B cell (primary cell): ENCODE data around the gene CD36. TPM values are rescaled to one million over a fixed set of nuclear protein-coding genes. Genes with fewer than 3 reads are reported as not detected.

Source experiments
- ATAC-seq: fragments of 200-7000 bp; cut with Tn5 transposase; one replicate; pipeline ENCODE4 v1.10.0; 2021; ENCODE audit warnings: low read depth, mild to moderate bottlenecking, moderate number of reproducible peaks, moderate library complexity
- CTCF ChIA-PET: fragments of 350-600 bp; sonication (Branson Sonifier 250); formaldehyde crosslinking; loops from one replicate; lab custom pipeline; 2021; ENCODE audit warnings: antibody characterized with exemption, inconsistent platforms; lab: Charles Lee
- POLR2A ChIA-PET: fragments of 350-600 bp; sonication (Branson Sonifier 250); formaldehyde crosslinking; loops from one replicate; lab custom pipeline; 2021; ENCODE audit warnings: antibody characterized with exemption; lab: Charles Lee
- DNase-seq: peaks from one replicate; pipeline ENCODE4 v3.0.0; 2013
- H2AFZ ChIP-seq: 2 replicates; pipeline ENCODE4 v1.6.1; 2012; ENCODE audit warnings: mild to moderate bottlenecking, low read depth, low read length; ENCODE audit not compliant: insufficient read depth, poor library complexity, severe bottlenecking
- H3K27ac ChIP-seq, 2 donors: 1 replicate in 1 of 2; 2 replicates in 1 of 2; pipeline ENCODE4 v1.5.1; 2012 to 2013; ENCODE audit warnings: low read length in 2 of 2, mild to moderate bottlenecking in 2 of 2, moderate library complexity in 1 of 2
- H3K27me3 ChIP-seq, 4 experiments: fragments of 200-600 bp in 1 of 4; sonication (generic) in 1 of 4; replicated peaks in 1 of 4; 1 replicate in 2 of 4; 2 replicates in 2 of 4; pipeline versions ENCODE4 v1.6.1 to v1.7.0; 2013 to 2016; ENCODE audit warnings: low read length in 3 of 4, mild to moderate bottlenecking in 2 of 4, mixed read lengths in 1 of 4, moderate library complexity in 1 of 4; ENCODE audit not compliant: insufficient read depth in 4 of 4, control insufficient read depth in 3 of 4; ENCODE audit errors: control extremely low read depth in 1 of 4
- H3K36me3 ChIP-seq, 2 experiments: replicated peaks in 1 of 2; 1 replicate in 1 of 2; 2 replicates in 1 of 2; pipeline versions ENCODE4 v1.6.1 to v1.7.1; 2013; ENCODE audit warnings: low read length in 1 of 2; ENCODE audit not compliant: insufficient read depth in 2 of 2, control insufficient read depth in 1 of 2; ENCODE audit errors: control extremely low read depth in 1 of 2, extremely low read depth in 1 of 2
- H3K4me1 ChIP-seq, 2 donors: fragments of 200-600 bp in 1 of 2; sonication (generic) in 1 of 2; 1 replicate in 1 of 2; 2 replicates in 1 of 2; pipeline versions ENCODE4 v1.5.1 to v1.6.1; 2013 to 2017; ENCODE audit warnings: low read length in 2 of 2; ENCODE audit not compliant: control insufficient read depth in 2 of 2, insufficient read depth in 2 of 2
- H3K4me2 ChIP-seq: replicated peaks from 2 replicates; pipeline ENCODE3; 2012; ENCODE audit warnings: mild to moderate bottlenecking, low read depth, low read length; ENCODE audit not compliant: poor library complexity, severe bottlenecking
- H3K4me3 ChIP-seq, 5 experiments: fragments of 200-600 bp in 1 of 5; sonication (generic) in 1 of 5; 1 replicate in 3 of 5; 2 replicates in 2 of 5; pipeline versions ENCODE4 v1.5.1 to v1.7.0; 2011 to 2016; ENCODE audit warnings: low read length in 4 of 5, mild to moderate bottlenecking in 4 of 5, low read depth in 2 of 5, control low read depth in 1 of 5, moderate library complexity in 1 of 5; ENCODE audit not compliant: insufficient read depth in 1 of 5; ENCODE audit errors: control extremely low read depth in 1 of 5, extremely low read depth in 1 of 5
- H3K79me2 ChIP-seq: fragments of 200-600 bp; sonication (generic); one replicate; pipeline ENCODE4 v1.6.0; 2016; ENCODE audit warnings: low read length; ENCODE audit not compliant: control insufficient read depth, insufficient read depth
- H3K9ac ChIP-seq: fragments of 200-600 bp; sonication (generic); 2 replicates; pipeline ENCODE4 v1.6.1; 2017; ENCODE audit warnings: mild to moderate bottlenecking, low read length, moderate library complexity
- H3K9me3 ChIP-seq, 3 donors: one replicate each; pipeline versions ENCODE4 v1.6.1 to v1.7.1; 2013; ENCODE audit warnings: low read length in 2 of 3; ENCODE audit not compliant: control insufficient read depth in 2 of 3, insufficient read depth in 1 of 3; ENCODE audit errors: control extremely low read depth in 1 of 3
- H4K20me1 ChIP-seq: 2 replicates; pipeline ENCODE4 v1.6.0; 2012; ENCODE audit warnings: mild to moderate bottlenecking, low read length; ENCODE audit not compliant: insufficient read depth, control insufficient read depth, poor library complexity, severe bottlenecking
- H3K27ac Mint-ChIP-seq: one replicate; pipeline ENCODE4 v1.8.0; 2021; ENCODE audit warnings: mixed read lengths
- H3K27me3 Mint-ChIP-seq: one replicate; pipeline ENCODE4 v1.8.0; 2021; ENCODE audit warnings: mixed read lengths
- H3K4me1 Mint-ChIP-seq: one replicate; pipeline ENCODE4 v1.8.0; 2021; ENCODE audit warnings: mixed read lengths
- H3K4me3 Mint-ChIP-seq: one replicate; pipeline ENCODE4 v1.8.0; 2021; ENCODE audit warnings: mixed read lengths
- H3K9me3 Mint-ChIP-seq: one replicate; pipeline ENCODE4 v1.8.0; 2022; ENCODE audit warnings: mixed read lengths; ENCODE audit not compliant: insufficient read depth
- CTCF ChIP-seq: fragments of 200-600 bp; IDR thresholded peaks from one replicate; pipeline ENCODE4 v1.8.0; 2022; ENCODE audit warnings: antibody characterized with exemption, mild to moderate bottlenecking
- EZH2 ChIP-seq: IDR thresholded peaks from 2 replicates; pipeline ENCODE4 v1.6.1; 2012; ENCODE audit warnings: borderline replicate concordance, low read depth, mild to moderate bottlenecking, moderate library complexity, low read length; ENCODE audit not compliant: insufficient read depth, poor library complexity, severe bottlenecking
- WGBS: methylation state at CpG from one replicate; pipeline ENCODE4 v1.1.5; 2013; ENCODE audit warnings: missing lambda C conversion rate; ENCODE audit not compliant: insufficient coverage; 5-methylcytosine and 5-hydroxymethylcytosine counted together
- intact Hi-C: fragments of 100-400 bp; cut with micrococcal nuclease; formaldehyde crosslinking; loops from one replicate; pipeline ENCODE4 v1.10.0; 2022
- polyA plus RNA-seq: library from polyadenylated mRNA; depleted of rRNA; stranded (reverse); fragments of >200 nt; gene quantifications from 2 replicates; pipeline ENCODE4 v1.2.3, GENCODE V29; 2012
- total RNA-seq, 2 donors: library from RNA; stranded (reverse); fragments of 120-200 nt in 1 of 2; gene quantifications; 1 replicate in 1 of 2; 2 replicates in 1 of 2; pipeline versions ENCODE4 v1.2.3 to v1.2.4, GENCODE V29; 2013 to 2022

The CD36 gene
- total and polyA plus RNA-seq, 2 donors (not counting 1 experiment from before 2014, with no cell fraction given): 0.37 to 2.3 TPM

- no peaks in the 10 kb centered on the region for H3K79me2 ChIP-seq
- POLR2A ChIA-PET: no interaction called here
- no peak overlapping the region for H3K9ac ChIP-seq
- intact Hi-C loops: no loop called here
- no peaks in the 10 kb centered on the region for H3K4me1 ChIP-seq
- CTCF ChIA-PET: no interaction called here
- H3K27me3 ChIP-seq: no peaks in the 10 kb centered on the region
- no peaks in the 10 kb centered on the region for H4K20me1 ChIP-seq
- TF ChIP-seq CTCF: no peak
- no peak for TF ChIP-seq EZH2
- no peaks in the 10 kb centered on the region for H3K27me3 Mint-ChIP-seq
- WGBS: no CpG with 5 or more reads among the region's 1 CpG
- H3K36me3 ChIP-seq: no peaks in the 10 kb centered on the region
- H3K4me3 ChIP-seq: no peak overlapping the region
- H3K4me2 ChIP-seq: no peak overlapping the region
- no peak overlapping the region for H3K27ac Mint-ChIP-seq
- H2AFZ ChIP-seq: no peak overlapping the region
- no peaks in the 10 kb centered on the region for H3K4me1 Mint-ChIP-seq
- no peak overlapping the region for H3K27ac ChIP-seq
- H3K9me3 Mint-ChIP-seq: no peaks in the 10 kb centered on the region
- no peak overlapping the region for H3K4me3 Mint-ChIP-seq
- DNase-seq (no peak), ATAC-seq (no peak)
- no peaks in the 10 kb centered on the region for H3K9me3 ChIP-seq
Observed at GRCh38 chr7:80703272-80703671, 64.8 kb downstream of the CD36 start.

- no peaks in the 10 kb centered on the region for H3K27me3 ChIP-seq
- no peaks in the 10 kb centered on the region for H3K9me3 ChIP-seq
- no peaks in the 10 kb centered on the region for H3K4me1 Mint-ChIP-seq
- H3K27ac Mint-ChIP-seq: no peak overlapping the region
- no peak for TF ChIP-seq CTCF
- no peak for TF ChIP-seq EZH2
- no peaks in the 10 kb centered on the region for H4K20me1 ChIP-seq
- ChIA-PET CTCF (no interaction called here), POLR2A (no interaction called here)
- no peak overlapping the region for H3K4me3 ChIP-seq
- H3K9me3 Mint-ChIP-seq: no peaks in the 10 kb centered on the region
- no peak overlapping the region for H3K4me3 Mint-ChIP-seq
- H3K79me2 ChIP-seq: no peaks in the 10 kb centered on the region
- WGBS: no CpG with 5 or more reads among the region's 2 CpGs
- no peak for ATAC-seq
- no peak overlapping the region for H3K27ac ChIP-seq
- H3K4me2 ChIP-seq: no peak overlapping the region
- no peaks in the 10 kb centered on the region for H3K36me3 ChIP-seq
- intact Hi-C loops: no loop called here
- DNase-seq: no peak
- H2AFZ ChIP-seq: no peak overlapping the region
- H3K27me3 Mint-ChIP-seq: no peaks in the 10 kb centered on the region
- H3K4me1 ChIP-seq: no peaks in the 10 kb centered on the region
- no peak overlapping the region for H3K9ac ChIP-seq
Observed at GRCh38 chr7:80705130-80705781, 66.8 kb downstream of the CD36 start.
